Natural killer cell treated with Interleukin-12 subunit alpha and Interleukin-12 subunit beta and Interleukin-15 and Interleukin-18, amount 100 ng/mL, for 72 hours (primary cell): ENCODE measurements around the gene WDR87. TPM values are rescaled to one million over a fixed set of nuclear protein-coding genes. Genes with fewer than 3 reads are reported as not detected.
A peak's percentile ranks its signal among the peaks of the same experiment; 100 is the strongest.

Source experiments
- ATAC-seq, 2 donors: fragments of 150-1000 bp; cut with Tn5 transposase in 1 of 2; sonication (Bioruptor Pico), chemical (Tn5 transposase) in 1 of 2; 2 replicates each; pipeline ENCODE4 v1.10.0; 2021
- DNase-seq: peaks from one replicate; pipeline ENCODE4 v3.0.0; 2022; ENCODE audit warnings: low spot score
- H3K27ac Mint-ChIP-seq, 2 donors: 1 replicate in 1 of 2; 2 replicates in 1 of 2; pipeline ENCODE4 v1.8.0; 2022; ENCODE audit warnings: mixed read lengths in 2 of 2, mild to moderate bottlenecking in 1 of 2, moderate library complexity in 1 of 2
- H3K27me3 Mint-ChIP-seq, 2 donors: 1 replicate in 1 of 2; 2 replicates in 1 of 2; pipeline ENCODE4 v1.8.0; 2022; ENCODE audit warnings: mixed read lengths in 2 of 2
- H3K36me3 Mint-ChIP-seq: one replicate; pipeline ENCODE4 v1.8.0; 2022; ENCODE audit warnings: mixed read lengths
- H3K4me1 Mint-ChIP-seq, 2 donors: 1 replicate in 1 of 2; 2 replicates in 1 of 2; pipeline ENCODE4 v1.8.0; 2022; ENCODE audit warnings: low read depth in 2 of 2, mixed read lengths in 2 of 2, mild to moderate bottlenecking in 1 of 2
- H3K4me3 Mint-ChIP-seq: one replicate; pipeline ENCODE4 v1.8.0; 2022; ENCODE audit warnings: mixed read lengths
- H3K9me3 Mint-ChIP-seq: 2 replicates; pipeline ENCODE4 v1.8.0; 2022; ENCODE audit warnings: mixed read lengths
- total RNA-seq, 2 donors: library from RNA; stranded (reverse); gene quantifications; one replicate each; pipeline ENCODE4 v1.2.3, GENCODE V29; 2022

WDR87 gene
- total RNA-seq: not detected

- Mint-ChIP-seq H3K4me3 (peak within 1 kb of the TSS; percentile 93), H3K27ac (peak within 1 kb of the TSS; percentile 46 to 82), H3K27me3 (no peaks in the 10 kb centered on the region), H3K9me3 (no peaks in the 10 kb centered on the region), H3K36me3 (no peaks in the 10 kb centered on the region), H3K4me1 (peaks cover 19 to 20% of the 10 kb centered on the region in 2 donors)
- peak; percentile 25 to 29 for ATAC-seq
- DNase-seq: no peak
These were observed at the start of gene WDR87 for GRCh38 chr19:37905946-37906868. Gene WDR87, minus strand, starts transcription at chr19:37906594. Its CDS starts 8,355 bp downstream, at chr19:37898239.

- H3K27me3 Mint-ChIP-seq: no peaks in the 10 kb centered on the region
- H3K4me1 Mint-ChIP-seq: peaks cover 11 to 16% of the 10 kb centered on the region in 2 donors
- ATAC-seq (no peak), DNase-seq (no peak)
- no peak overlapping the region for H3K4me3 Mint-ChIP-seq
- no peaks in the 10 kb centered on the region for H3K36me3 Mint-ChIP-seq
- H3K9me3 Mint-ChIP-seq: no peaks in the 10 kb centered on the region
- no peak overlapping the region for H3K27ac Mint-ChIP-seq
These were observed 49.6 kb upstream of the WDR87 start for GRCh38 chr19:37955986-37956385.

- H3K9me3 Mint-ChIP-seq: no peaks in the 10 kb centered on the region
- H3K27ac Mint-ChIP-seq: no peak overlapping the region
- H3K4me1 Mint-ChIP-seq: peaks cover 13 to 14% of the 10 kb centered on the region in 2 donors
- no peak overlapping the region for H3K4me3 Mint-ChIP-seq
- no peaks in the 10 kb centered on the region for H3K27me3 Mint-ChIP-seq
- no peak for ATAC-seq
- no peak for DNase-seq
- H3K36me3 Mint-ChIP-seq: no peaks in the 10 kb centered on the region
These were observed 48.1 kb upstream of the WDR87 start for GRCh38 chr19:37954421-37954874.

- H3K36me3 Mint-ChIP-seq: no peaks in the 10 kb centered on the region
- ATAC-seq (no peak), DNase-seq (no peak)
- H3K27ac Mint-ChIP-seq: no peak overlapping the region
- no peaks in the 10 kb centered on the region for H3K27me3 Mint-ChIP-seq
- H3K4me3 Mint-ChIP-seq: no peak overlapping the region
- H3K4me1 Mint-ChIP-seq: peaks cover 8 to 11% of the 10 kb centered on the region in 2 donors
- H3K9me3 Mint-ChIP-seq: no peaks in the 10 kb centered on the region
These were observed 47.5 kb upstream of the WDR87 start for GRCh38 chr19:37953918-37954303.

- Mint-ChIP-seq H3K27ac (no peak overlapping the region), H3K4me3 (no peak overlapping the region), H3K4me1 (peaks cover 4 to 11% of the 10 kb centered on the region in 2 donors), H3K36me3 (no peaks in the 10 kb centered on the region), H3K27me3 (no peaks in the 10 kb centered on the region), H3K9me3 (no peaks in the 10 kb centered on the region)
- ATAC-seq (no peak), DNase-seq (no peak)
These were observed 47.0 kb upstream of the WDR87 start for GRCh38 chr19:37953171-37953917.

GRCh38 chr19:37951816-37952210 lies 45.4 kb upstream of the WDR87 start:
- Mint-ChIP-seq H3K4me3 (no peak overlapping the region), H3K27ac (no peak overlapping the region), H3K36me3 (no peaks in the 10 kb centered on the region), H3K9me3 (no peaks in the 10 kb centered on the region), H3K4me1 (peaks cover 4 to 9% of the 10 kb centered on the region in 2 donors), H3K27me3 (no peaks in the 10 kb centered on the region)
- no peak for DNase-seq
- ATAC-seq: no peak

GRCh38 chr19:37950471-37951175 lies 44.2 kb upstream of the WDR87 start:
- no peak overlapping the region for H3K4me3 Mint-ChIP-seq
- no peak for ATAC-seq

GRCh38 chr19:37948362-37948761 lies 42.0 kb upstream of the WDR87 start:
- H3K27ac Mint-ChIP-seq: no peak overlapping the region
- DNase-seq: no peak
- H3K4me1 Mint-ChIP-seq: peaks cover 4 to 6% of the 10 kb centered on the region in 2 donors
- H3K4me3 Mint-ChIP-seq: no peak overlapping the region
- no peaks in the 10 kb centered on the region for H3K36me3 Mint-ChIP-seq
- no peak for ATAC-seq
- H3K9me3 Mint-ChIP-seq: no peaks in the 10 kb centered on the region
- no peaks in the 10 kb centered on the region for H3K27me3 Mint-ChIP-seq

More at GRCh38 chr19:37950471-37951175, 44.2 kb upstream of the WDR87 start:
- H3K27me3 Mint-ChIP-seq: no peaks in the 10 kb centered on the region
- no peak overlapping the region for H3K27ac Mint-ChIP-seq
- no peak for DNase-seq
- no peaks in the 10 kb centered on the region for H3K9me3 Mint-ChIP-seq
- H3K4me1 Mint-ChIP-seq: peaks cover 4 to 9% of the 10 kb centered on the region in 2 donors
- no peaks in the 10 kb centered on the region for H3K36me3 Mint-ChIP-seq

- Mint-ChIP-seq H3K9me3 (no peaks in the 10 kb centered on the region), H3K4me3 (no peak overlapping the region), H3K36me3 (no peaks in the 10 kb centered on the region), H3K27me3 (no peaks in the 10 kb centered on the region), H3K27ac (peak overlapping the region in 1 of 2 donors; percentile 59), H3K4me1 (peaks cover 4 to 8% of the 10 kb centered on the region in 2 donors)
- DNase-seq: no peak
- no peak for ATAC-seq
These were observed 41.4 kb upstream of the WDR87 start for GRCh38 chr19:37947778-37948177.

GRCh38 chr19:37946132-37946531 lies 39.7 kb upstream of the WDR87 start:
- no peak for ATAC-seq

GRCh38 chr19:37943480-37943879 lies 37.1 kb upstream of the WDR87 start:
- Mint-ChIP-seq H3K9me3 (no peaks in the 10 kb centered on the region), H3K4me1 (peaks cover 4 to 10% of the 10 kb centered on the region in 2 donors), H3K27ac (no peak overlapping the region), H3K4me3 (no peak overlapping the region), H3K27me3 (no peaks in the 10 kb centered on the region), H3K36me3 (no peaks in the 10 kb centered on the region)
- ATAC-seq (no peak), DNase-seq (no peak)

More at GRCh38 chr19:37946132-37946531, 39.7 kb upstream of the WDR87 start:
- no peak overlapping the region for H3K4me3 Mint-ChIP-seq
- H3K27ac Mint-ChIP-seq: no peak overlapping the region
- H3K27me3 Mint-ChIP-seq: no peaks in the 10 kb centered on the region
- H3K36me3 Mint-ChIP-seq: no peaks in the 10 kb centered on the region
- peaks cover 4 to 13% of the 10 kb centered on the region in 2 donors for H3K4me1 Mint-ChIP-seq
- H3K9me3 Mint-ChIP-seq: no peaks in the 10 kb centered on the region
- DNase-seq: no peak

GRCh38 chr19:37942516-37942902 lies 36.1 kb upstream of the WDR87 start:
- Mint-ChIP-seq H3K36me3 (no peaks in the 10 kb centered on the region), H3K27me3 (no peaks in the 10 kb centered on the region), H3K9me3 (no peaks in the 10 kb centered on the region), H3K27ac (no peak overlapping the region), H3K4me1 (peaks cover 1 to 14% of the 10 kb centered on the region in 2 donors), H3K4me3 (no peak overlapping the region)
- ATAC-seq: no peak
- no peak for DNase-seq

GRCh38 chr19:37941782-37942515 lies 35.6 kb upstream of the WDR87 start:
- H3K36me3 Mint-ChIP-seq: no peaks in the 10 kb centered on the region
- no peak for ATAC-seq
- H3K9me3 Mint-ChIP-seq: no peaks in the 10 kb centered on the region
- no peak overlapping the region for H3K4me3 Mint-ChIP-seq
- H3K27ac Mint-ChIP-seq: no peak overlapping the region
- DNase-seq: no peak
- H3K4me1 Mint-ChIP-seq: peaks cover 0 to 14% of the 10 kb centered on the region in 2 donors
- H3K27me3 Mint-ChIP-seq: no peaks in the 10 kb centered on the region
